DOHH2 (cell line): ENCODE results near the gene FGF9.

Source experiments
- H3F3A ChIP-seq: fragments of 200-600 bp; sonication (generic), shearing (Covaris generic); 2 replicates; pipeline ENCODE4 v1.6.0; 2016; ENCODE audit warnings: antibody characterized with exemption, mild to moderate bottlenecking; ENCODE audit not compliant: control insufficient read depth, insufficient read depth
- H3K27ac ChIP-seq: fragments of 200-600 bp; sonication (generic); 2 replicates; pipeline ENCODE4 v1.5.1; 2014; ENCODE audit warnings: low read depth, mild to moderate bottlenecking, low read length, moderate library complexity
- H3K27me3 ChIP-seq: fragments of 200-600 bp; sonication (generic); 2 replicates; pipeline ENCODE4 v1.6.1; 2014; ENCODE audit warnings: mild to moderate bottlenecking, low read length, mixed read lengths; ENCODE audit not compliant: control insufficient read depth
- H3K36me3 ChIP-seq: fragments of 200-600 bp; sonication (generic); 2 replicates; pipeline ENCODE4 v1.6.1; 2014; ENCODE audit warnings: mild to moderate bottlenecking, low read length, moderate library complexity, mixed read lengths; ENCODE audit not compliant: control insufficient read depth
- H3K4me1 ChIP-seq: fragments of 200-600 bp; sonication (generic); 2 replicates; pipeline ENCODE4 v1.6.1; 2014; ENCODE audit warnings: mild to moderate bottlenecking, low read length, mixed read lengths; ENCODE audit not compliant: control insufficient read depth
- H3K4me2 ChIP-seq: fragments of 200-600 bp; sonication (generic); 2 replicates; pipeline ENCODE4 v1.6.0; 2014; ENCODE audit warnings: mild to moderate bottlenecking, low read length, moderate library complexity
- H3K4me3 ChIP-seq: fragments of 200-600 bp; sonication (generic); 2 replicates; pipeline ENCODE4 v1.5.1; 2014; ENCODE audit warnings: mild to moderate bottlenecking, low read length, mixed read lengths
- H3K79me2 ChIP-seq: fragments of 200-600 bp; sonication (generic); 2 replicates; pipeline ENCODE4 v1.6.1; 2014; ENCODE audit warnings: mild to moderate bottlenecking, low read length, mixed read lengths; ENCODE audit not compliant: control insufficient read depth
- H3K9me2 ChIP-seq: fragments of 200-600 bp; sonication (generic); replicated peaks from 2 replicates; pipeline ENCODE4 v1.6.1; 2014; ENCODE audit warnings: mild to moderate bottlenecking, low read length, mixed read lengths; ENCODE audit not compliant: control insufficient read depth
- H3K9me3 ChIP-seq: fragments of 200-600 bp; sonication (generic); 2 replicates; pipeline ENCODE4 v1.6.1; 2014; ENCODE audit warnings: antibody characterized with exemption, low read length, mixed read lengths; ENCODE audit not compliant: control insufficient read depth, insufficient read depth
- H4K20me1 ChIP-seq: fragments of 200-600 bp; sonication (generic); 2 replicates; pipeline ENCODE4 v1.6.0; 2014; ENCODE audit warnings: low read depth, mild to moderate bottlenecking, antibody characterized with exemption, low read length, moderate library complexity; ENCODE audit not compliant: control insufficient read depth, insufficient read depth
- EZH2phosphoT487 ChIP-seq: fragments of 200-600 bp; sonication (generic); IDR thresholded peaks from 2 replicates; pipeline ENCODE4 v1.6.1; 2017; ENCODE audit warnings: borderline replicate concordance, mild to moderate bottlenecking, antibody characterized with exemption, low read length, moderate library complexity, mixed read lengths
- TF ChIP-seq, protein P1 (sequence below): fragments of 200-600 bp; sonication (generic); IDR thresholded peaks from one replicate; pipeline ENCODE4 v1.5.1; 2014; ENCODE audit warnings: antibody characterized with exemption, mild to moderate bottlenecking, low read depth, low read length; ENCODE audit not compliant: poor library complexity, severe bottlenecking

The FGF9 gene

DNA sequence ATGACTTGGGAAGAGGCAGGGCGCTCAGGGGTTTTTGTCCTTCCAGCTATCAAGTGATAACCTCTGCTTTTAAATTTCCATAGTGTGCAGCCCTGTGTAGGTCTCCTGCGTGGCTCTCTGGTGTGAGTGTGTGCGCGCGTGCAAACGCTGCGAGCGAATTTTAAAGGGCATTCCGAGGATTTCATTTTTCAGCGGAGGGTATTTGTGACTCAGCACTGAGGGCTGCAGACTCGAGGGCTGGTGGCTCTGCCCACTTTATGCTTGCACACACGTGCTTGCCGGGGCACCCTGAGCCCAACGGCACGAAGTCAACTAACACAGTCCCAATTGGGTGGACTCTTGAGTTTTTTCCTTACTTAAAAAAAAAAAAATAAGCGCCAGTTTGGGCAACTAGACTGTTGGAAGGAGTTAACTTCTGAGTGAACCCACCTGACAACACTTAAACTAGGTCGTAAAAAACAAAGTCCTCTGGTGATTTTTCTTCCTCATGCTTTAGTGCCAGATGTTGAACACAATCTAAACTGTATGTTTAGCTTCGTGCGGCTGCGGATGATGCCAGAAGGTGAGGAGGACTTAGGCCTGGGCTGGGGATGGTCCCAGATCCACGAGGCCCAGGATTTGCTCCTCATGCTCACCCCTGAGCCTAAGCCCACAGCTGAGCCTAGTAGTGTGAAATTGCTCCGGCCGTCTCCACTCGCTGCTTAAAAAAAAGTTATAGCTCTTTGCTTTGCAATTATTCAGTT is 2.1 kb downstream of the FGF9 start:
- Histone ChIP-seq H3K27me3 (peaks cover 90% of the 10 kb centered on the region), H3K4me2 (peak overlapping the region; percentile 91)

DNA sequence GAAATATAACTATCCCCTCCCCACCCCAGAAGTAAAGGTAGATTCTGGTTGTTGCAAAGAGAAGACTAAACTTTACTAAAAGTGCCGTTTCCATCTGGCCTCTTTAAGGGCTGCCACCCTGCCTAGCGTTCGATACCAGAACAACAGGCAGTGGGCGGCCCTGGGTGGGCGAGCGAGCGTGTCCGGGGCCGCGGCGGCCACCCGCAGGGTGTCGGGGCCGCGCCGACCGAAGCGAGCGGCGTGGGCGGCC is 2.6 kb downstream of the FGF9 start:
- Histone ChIP-seq H3K9me3 (no peaks in the 10 kb centered on the region), H3K4me2 (peak overlapping the region; percentile 91), H4K20me1 (peaks cover 7% of the 10 kb centered on the region), H3K4me1 (peaks cover 57% of the 10 kb centered on the region), H3K9me2 (no peaks in the 10 kb centered on the region), H3K4me3 (peak overlapping the region; percentile 75), H3K36me3 (no peaks in the 10 kb centered on the region), H3K27ac (no peak overlapping the region), H3K79me2 (no peaks in the 10 kb centered on the region), H3F3A (no peaks in the 10 kb centered on the region), H3K27me3 (peaks cover 88% of the 10 kb centered on the region)
- TF ChIP-seq EZH2phosphoT487 = no peak
- TF ChIP-seq, protein P1, sequence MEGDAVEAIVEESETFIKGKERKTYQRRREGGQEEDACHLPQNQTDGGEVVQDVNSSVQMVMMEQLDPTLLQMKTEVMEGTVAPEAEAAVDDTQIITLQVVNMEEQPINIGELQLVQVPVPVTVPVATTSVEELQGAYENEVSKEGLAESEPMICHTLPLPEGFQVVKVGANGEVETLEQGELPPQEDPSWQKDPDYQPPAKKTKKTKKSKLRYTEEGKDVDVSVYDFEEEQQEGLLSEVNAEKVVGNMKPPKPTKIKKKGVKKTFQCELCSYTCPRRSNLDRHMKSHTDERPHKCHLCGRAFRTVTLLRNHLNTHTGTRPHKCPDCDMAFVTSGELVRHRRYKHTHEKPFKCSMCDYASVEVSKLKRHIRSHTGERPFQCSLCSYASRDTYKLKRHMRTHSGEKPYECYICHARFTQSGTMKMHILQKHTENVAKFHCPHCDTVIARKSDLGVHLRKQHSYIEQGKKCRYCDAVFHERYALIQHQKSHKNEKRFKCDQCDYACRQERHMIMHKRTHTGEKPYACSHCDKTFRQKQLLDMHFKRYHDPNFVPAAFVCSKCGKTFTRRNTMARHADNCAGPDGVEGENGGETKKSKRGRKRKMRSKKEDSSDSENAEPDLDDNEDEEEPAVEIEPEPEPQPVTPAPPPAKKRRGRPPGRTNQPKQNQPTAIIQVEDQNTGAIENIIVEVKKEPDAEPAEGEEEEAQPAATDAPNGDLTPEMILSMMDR = no peak

More for the DNA sequence above, 2.1 kb downstream of the FGF9 start:
- no peak overlapping the region for H3K27ac ChIP-seq
- TF ChIP-seq, protein P1 = no peak
- no peak for TF ChIP-seq EZH2phosphoT487
- no peaks in the 10 kb centered on the region for H3K9me2 ChIP-seq
- no peaks in the 10 kb centered on the region for H3K79me2 ChIP-seq
- H3K9me3 ChIP-seq = no peaks in the 10 kb centered on the region
- H3K36me3 ChIP-seq = no peaks in the 10 kb centered on the region
- H3K4me3 ChIP-seq = peak overlapping the region; percentile 75
- peaks cover 57% of the 10 kb centered on the region for H3K4me1 ChIP-seq
- H3F3A ChIP-seq = no peaks in the 10 kb centered on the region
- H4K20me1 ChIP-seq = peaks cover 7% of the 10 kb centered on the region

DNA sequence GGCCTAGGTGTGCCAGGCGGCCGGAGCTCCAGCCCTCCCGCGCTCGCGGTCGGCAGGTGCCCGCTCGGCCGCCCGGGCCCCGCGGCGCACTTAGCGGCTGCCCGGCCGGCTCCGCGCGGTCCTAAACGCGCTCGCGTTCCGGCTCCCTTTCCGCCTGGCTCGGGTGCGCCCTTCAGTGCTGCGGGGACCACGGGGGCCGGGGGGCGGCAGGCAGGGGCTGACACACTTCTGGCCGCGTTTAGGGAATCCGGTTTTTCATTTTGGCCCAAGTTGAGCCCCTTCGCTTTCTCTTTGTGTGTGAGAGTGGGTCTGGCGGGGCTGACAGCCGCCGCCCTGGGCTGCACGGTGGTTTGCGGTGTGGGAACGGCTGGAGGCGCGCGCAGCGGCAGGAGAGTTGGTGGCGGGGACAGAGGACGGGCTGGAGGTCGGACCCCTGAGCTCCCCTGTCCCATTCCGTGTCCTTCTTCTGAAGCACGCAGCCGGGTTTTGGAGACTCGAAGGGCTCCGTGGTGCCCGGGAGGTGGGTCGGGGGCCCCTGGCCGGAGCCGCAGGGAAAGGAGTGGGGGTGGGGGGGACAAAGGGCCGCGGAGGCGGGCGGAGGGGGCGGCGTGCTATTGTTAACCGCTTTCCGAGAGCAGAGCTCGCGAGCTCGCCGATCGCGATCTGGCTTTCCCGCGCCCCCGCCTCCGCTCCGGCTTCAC is 3.1 kb downstream of the FGF9 start:
- Histone ChIP-seq H3K9me2 (no peaks in the 10 kb centered on the region), H3F3A (no peaks in the 10 kb centered on the region), H4K20me1 (peaks cover 7% of the 10 kb centered on the region), H3K4me2 (peak overlapping the region; percentile 91), H3K79me2 (no peaks in the 10 kb centered on the region), H3K27ac (no peak overlapping the region), H3K27me3 (peaks cover 84% of the 10 kb centered on the region), H3K36me3 (no peaks in the 10 kb centered on the region), H3K4me1 (peaks cover 53% of the 10 kb centered on the region), H3K9me3 (no peaks in the 10 kb centered on the region), H3K4me3 (peak overlapping the region; percentile 75)
- TF ChIP-seq, protein P1 = no peak
- no peak for TF ChIP-seq EZH2phosphoT487
